ENCODE results near the gene TSPAN18.

DNA sequence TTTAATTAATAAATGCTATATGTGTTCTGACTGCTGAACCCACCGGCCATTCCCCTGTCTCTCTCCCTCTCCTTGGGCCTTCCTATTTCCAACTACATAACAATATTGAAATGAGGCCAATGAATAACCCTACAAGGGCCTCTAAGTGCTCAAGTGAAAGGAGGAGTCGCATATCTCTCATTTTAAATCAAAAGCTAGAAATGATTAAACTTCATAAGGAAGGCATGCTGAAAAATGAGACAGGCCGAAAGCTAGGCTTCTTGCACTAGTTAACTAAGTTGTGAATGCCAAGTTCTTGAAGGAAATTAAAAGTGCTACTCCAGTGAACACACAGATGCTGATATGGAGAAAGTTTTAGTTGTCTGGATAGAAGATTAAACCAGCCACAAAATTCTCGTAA lies 109.2 kb downstream of the TSPAN18 start:
- TF ChIP-seq, protein P1, sequence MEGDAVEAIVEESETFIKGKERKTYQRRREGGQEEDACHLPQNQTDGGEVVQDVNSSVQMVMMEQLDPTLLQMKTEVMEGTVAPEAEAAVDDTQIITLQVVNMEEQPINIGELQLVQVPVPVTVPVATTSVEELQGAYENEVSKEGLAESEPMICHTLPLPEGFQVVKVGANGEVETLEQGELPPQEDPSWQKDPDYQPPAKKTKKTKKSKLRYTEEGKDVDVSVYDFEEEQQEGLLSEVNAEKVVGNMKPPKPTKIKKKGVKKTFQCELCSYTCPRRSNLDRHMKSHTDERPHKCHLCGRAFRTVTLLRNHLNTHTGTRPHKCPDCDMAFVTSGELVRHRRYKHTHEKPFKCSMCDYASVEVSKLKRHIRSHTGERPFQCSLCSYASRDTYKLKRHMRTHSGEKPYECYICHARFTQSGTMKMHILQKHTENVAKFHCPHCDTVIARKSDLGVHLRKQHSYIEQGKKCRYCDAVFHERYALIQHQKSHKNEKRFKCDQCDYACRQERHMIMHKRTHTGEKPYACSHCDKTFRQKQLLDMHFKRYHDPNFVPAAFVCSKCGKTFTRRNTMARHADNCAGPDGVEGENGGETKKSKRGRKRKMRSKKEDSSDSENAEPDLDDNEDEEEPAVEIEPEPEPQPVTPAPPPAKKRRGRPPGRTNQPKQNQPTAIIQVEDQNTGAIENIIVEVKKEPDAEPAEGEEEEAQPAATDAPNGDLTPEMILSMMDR (conservative IDR thresholded peaks at IDR 0.05; ENCODE audit: low read length) = no peak
- no peak for TF ChIP-seq EZH2phosphoT487 (IDR thresholded peaks at IDR 0.05; ENCODE audit: borderline replicate concordance, low read depth, low read length)
